Stimulated activated CD8-positive, alpha-beta memory T cell treated with anti-CD3 and anti-CD28 coated beads, Interleukin-2, amount 100 ng/mL, for 1 hour (primary cell): ENCODE data around the gene HOXD4.

ENCODE experiments used
- DNase-seq, 2 donors: peaks; one replicate each; pipeline ENCODE4 v3.0.0-alpha.2; 2020; ENCODE audit warnings: low read depth in 2 of 2

The HOXD4 gene

GRCh38 chr2:176170602-176171305 lies 19.4 kb downstream of the HOXD4 start:
- DNase-seq: no peak

GRCh38 chr2:176171351-176172006 lies 20.1 kb downstream of the HOXD4 start:
- DNase-seq: no peak

GRCh38 chr2:176172007-176172894 lies 20.9 kb downstream of the HOXD4 start:
- DNase-seq: no peak

GRCh38 chr2:176172895-176173566 lies 21.7 kb downstream of the HOXD4 start:
- no peak for DNase-seq

GRCh38 chr2:176173567-176174381 lies 22.4 kb downstream of the HOXD4 start:
- no peak for DNase-seq

- DNase-seq: no peak
Observed at GRCh38 chr2:176174382-176174823, 23.1 kb downstream of the HOXD4 start.

- DNase-seq: no peak
Observed at GRCh38 chr2:176174824-176175708, 23.7 kb downstream of the HOXD4 start.

- no peak for DNase-seq
Observed at GRCh38 chr2:176175709-176176607, 24.6 kb downstream of the HOXD4 start.

- DNase-seq: no peak
Observed at GRCh38 chr2:176177580-176178037, 26.3 kb downstream of the HOXD4 start.

GRCh38 chr2:176178038-176178756 lies 26.8 kb downstream of the HOXD4 start:
- DNase-seq: no peak

GRCh38 chr2:176178757-176179295 lies 27.5 kb downstream of the HOXD4 start:
- no peak for DNase-seq

GRCh38 chr2:176181551-176181950 lies 30.2 kb downstream of the HOXD4 start:
- DNase-seq: no peak

- no peak for DNase-seq
Observed at GRCh38 chr2:176182671-176183070, 31.3 kb downstream of the HOXD4 start.

GRCh38 chr2:176184749-176185148 lies 33.4 kb downstream of the HOXD4 start:
- no peak for DNase-seq

GRCh38 chr2:176186024-176186423 lies 34.7 kb downstream of the HOXD4 start:
- DNase-seq: no peak

- no peak for DNase-seq
Observed at GRCh38 chr2:176187200-176187898, 36.0 kb downstream of the HOXD4 start.
